NCI-H187 (cell line): ENCODE data around the gene HPSE2.
"Not testable (repeated sequence)": the region's sequence is repeated elsewhere in the genome, so short reads cannot be mapped to it uniquely, and the experiment has no call there.

Source experiments
- DNase-seq, 2 experiments: peaks; one replicate each; lab custom pipeline; 2025; lab: John Stamatoyannopoulos, UW

HPSE2 gene

DNA sequence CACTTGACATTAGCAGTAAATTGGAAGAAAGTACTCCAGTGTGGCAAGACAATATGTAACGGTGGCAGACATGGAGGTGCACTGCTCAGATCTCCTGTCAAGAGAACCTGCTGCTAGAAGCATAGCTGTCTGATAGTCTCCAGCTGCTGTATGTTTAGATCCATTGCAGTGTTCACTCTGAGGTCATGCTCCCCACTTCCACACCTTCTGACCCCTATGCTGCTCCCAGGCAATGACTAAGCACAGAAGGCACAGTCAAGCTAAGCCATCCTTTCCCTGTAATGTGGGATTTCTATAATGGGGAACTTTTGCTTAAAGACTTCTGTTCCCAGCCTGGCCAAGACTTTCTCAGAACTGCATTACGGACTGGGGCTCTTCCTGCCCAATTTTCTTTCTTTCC, 315.8 kb downstream of the HPSE2 start:
- no peak for DNase-seq

DNA sequence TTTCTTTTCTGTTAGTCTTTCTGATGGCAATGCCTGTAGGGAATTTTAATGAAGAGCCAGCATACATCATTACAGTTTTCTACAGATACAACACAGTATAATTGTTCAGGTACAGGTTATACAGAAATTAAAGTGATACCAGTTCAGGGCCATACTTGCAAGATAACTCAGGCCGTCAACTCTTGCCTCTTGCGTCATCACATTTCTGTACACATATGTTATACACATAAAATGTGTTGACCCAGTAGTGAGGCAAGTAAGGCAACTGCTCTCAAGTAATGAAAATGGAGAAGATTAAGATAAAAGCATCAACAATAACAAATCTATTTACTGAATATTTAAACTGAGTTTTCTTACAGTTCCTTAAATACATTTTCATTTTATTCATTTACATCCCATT, 317.8 kb downstream of the HPSE2 start:
- no peak for DNase-seq

- no peak for DNase-seq
Measured at GRCh38 chr10:98916526-98917125, 319.0 kb downstream of the HPSE2 start.

GRCh38 chr10:98915911-98916310, 319.7 kb downstream of the HPSE2 start:
- no peak for DNase-seq

GRCh38 chr10:98910546-98910945, 325.1 kb downstream of the HPSE2 start:
- no peak for DNase-seq

DNA sequence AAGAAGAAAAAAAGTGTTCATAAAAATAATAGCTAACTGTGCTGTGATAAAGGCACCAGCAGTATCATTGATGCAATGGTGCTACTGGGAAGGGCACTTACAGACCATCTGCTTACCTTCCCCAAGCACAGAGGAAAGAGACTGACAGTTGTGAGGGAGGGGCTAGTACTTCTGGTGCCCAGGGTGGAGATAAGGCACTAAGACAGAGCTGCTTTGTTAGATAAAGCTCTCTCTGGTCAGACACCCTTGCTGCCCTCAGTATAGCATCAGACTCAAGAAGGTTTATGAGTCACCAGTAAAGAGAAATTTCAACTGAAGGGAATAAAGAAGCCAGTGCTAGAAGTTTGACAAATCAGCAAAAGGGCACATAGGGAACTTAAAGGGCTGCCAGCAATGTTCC, 325.6 kb downstream of the HPSE2 start:
- DNase-seq: no peak

GRCh38 chr10:98908868-98909267, 326.8 kb downstream of the HPSE2 start:
- DNase-seq: no peak

- not testable (repeated sequence) for DNase-seq
Measured at GRCh38 chr10:98908247-98908646, 327.4 kb downstream of the HPSE2 start.

- no peak for DNase-seq
Measured at GRCh38 chr10:98901441-98902110, 334.1 kb downstream of the HPSE2 start.

DNA sequence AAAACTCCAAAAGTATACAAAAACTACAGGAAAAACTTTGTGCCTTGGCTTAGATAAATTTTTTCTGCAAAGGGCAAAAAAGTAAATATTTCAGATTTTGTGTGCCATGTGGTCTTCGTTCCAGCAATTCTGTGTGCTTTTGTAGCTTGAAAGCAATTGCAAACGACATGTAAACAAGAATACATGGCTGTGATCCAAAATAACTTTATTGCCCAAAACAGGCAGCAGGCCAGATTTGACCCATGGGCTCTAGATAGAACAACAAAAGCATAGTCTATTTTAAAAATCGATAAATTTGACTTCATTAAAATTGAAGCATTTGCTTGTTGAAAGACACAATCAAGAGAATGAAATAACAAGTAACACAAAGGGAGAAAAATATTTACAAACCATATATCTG, 336.6 kb downstream of the HPSE2 start:
- no peak for DNase-seq

DNA sequence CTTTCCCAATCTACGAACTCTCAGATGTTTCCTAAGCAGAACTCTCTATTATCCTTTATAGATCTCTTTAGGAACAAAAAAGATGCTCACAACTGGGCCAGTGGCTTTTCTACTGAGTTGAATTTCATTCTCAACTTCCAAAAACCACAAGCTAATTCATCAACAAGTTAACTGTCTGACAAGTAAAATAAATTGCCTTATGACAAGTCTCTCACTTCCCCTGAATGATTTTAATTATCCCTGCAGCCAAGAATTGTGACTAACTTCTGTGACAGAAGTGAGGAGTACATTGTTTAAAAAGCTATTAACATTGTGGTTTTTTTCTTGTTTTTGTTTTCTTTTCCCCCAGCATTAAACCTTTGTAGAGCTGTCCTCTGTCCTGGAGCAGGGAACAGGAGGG, 343.1 kb downstream of the HPSE2 start:
- DNase-seq: no peak

- no peak for DNase-seq
Measured at GRCh38 chr10:98886686-98887085, 349.0 kb downstream of the HPSE2 start.

GRCh38 chr10:98885378-98885777, 350.3 kb downstream of the HPSE2 start:
- DNase-seq: no peak

- DNase-seq: no peak
Measured at GRCh38 chr10:98881789-98882188, 353.9 kb downstream of the HPSE2 start.

GRCh38 chr10:98880971-98881370, 354.7 kb downstream of the HPSE2 start:
- no peak for DNase-seq

GRCh38 chr10:98878921-98879320, 356.7 kb downstream of the HPSE2 start:
- no peak for DNase-seq

DNA sequence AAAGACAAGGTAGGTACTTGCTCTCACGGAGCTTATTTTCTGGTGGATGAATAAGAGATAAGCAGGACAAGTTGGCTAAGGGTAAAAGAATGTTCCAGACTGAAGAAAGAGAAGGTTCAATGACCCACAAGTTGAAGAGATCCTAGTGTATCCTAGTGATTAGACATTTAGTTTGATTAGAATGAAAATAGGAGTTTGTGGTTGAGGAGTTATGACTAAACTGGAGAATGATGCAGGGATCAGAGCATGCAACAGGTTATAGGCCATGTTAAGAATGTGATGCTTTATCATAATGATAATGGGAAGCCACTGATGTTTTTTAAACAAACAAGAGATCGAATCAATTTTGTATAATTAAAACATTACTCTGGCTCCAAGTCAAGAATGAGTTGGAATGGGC, 357.2 kb downstream of the HPSE2 start:
- no peak for DNase-seq

GRCh38 chr10:98861962-98862361, 373.7 kb downstream of the HPSE2 start:
- DNase-seq: no peak

- DNase-seq: no peak
Measured at GRCh38 chr10:98858525-98858924, 377.1 kb downstream of the HPSE2 start.

GRCh38 chr10:98855403-98856189, 380.1 kb downstream of the HPSE2 start:
- DNase-seq: no peak

DNA sequence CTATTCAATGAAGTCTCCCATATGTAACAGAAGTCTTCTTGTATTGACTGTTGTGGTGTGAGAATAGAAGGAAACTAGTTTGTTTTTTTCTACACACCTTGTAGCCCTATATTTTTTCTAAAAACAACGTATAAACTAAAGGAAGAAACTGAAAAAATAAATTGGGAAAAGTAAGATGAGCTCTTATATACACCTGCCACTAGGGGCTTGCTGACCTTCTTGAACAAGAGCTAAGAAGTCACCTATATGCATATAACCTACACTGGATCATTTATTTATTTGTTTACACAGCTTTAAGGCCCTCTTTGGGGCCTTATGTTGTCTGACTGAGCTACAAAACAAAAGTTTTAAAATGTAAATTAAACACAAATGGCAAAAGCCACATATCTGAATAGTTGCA, 383.0 kb downstream of the HPSE2 start:
- DNase-seq: no peak

- DNase-seq: no peak
Measured at GRCh38 chr10:98848361-98848760, 387.3 kb downstream of the HPSE2 start.

DNA sequence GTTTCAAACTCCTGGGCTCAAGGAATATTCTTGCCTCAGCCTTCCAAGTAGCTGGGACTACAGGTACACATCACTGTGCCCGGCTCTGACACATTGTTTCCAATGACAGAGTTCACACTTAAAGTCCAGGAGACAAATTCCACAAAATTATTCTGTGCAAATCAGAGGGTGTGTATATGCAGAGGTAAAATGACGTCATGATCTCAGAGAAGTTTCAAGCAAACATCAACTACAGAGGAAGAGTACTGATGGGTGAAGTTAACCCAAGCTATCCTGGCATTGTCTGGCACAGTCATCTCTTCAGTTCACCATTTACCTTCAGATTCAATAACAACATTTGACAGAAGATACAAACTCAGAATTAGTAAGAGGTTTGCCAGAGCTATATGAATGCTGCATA, 388.9 kb downstream of the HPSE2 start:
- DNase-seq: no peak
